HUDEP-2 (cell line): ENCODE measurements around the gene NOX5.

Experiments
- DNase-seq, 76 experiments: peaks; one replicate each; lab custom pipeline; 2025; ENCODE audit not compliant: unreplicated experiment in 76 of 76; lab: John Stamatoyannopoulos, UW

The NOX5 gene

DNA sequence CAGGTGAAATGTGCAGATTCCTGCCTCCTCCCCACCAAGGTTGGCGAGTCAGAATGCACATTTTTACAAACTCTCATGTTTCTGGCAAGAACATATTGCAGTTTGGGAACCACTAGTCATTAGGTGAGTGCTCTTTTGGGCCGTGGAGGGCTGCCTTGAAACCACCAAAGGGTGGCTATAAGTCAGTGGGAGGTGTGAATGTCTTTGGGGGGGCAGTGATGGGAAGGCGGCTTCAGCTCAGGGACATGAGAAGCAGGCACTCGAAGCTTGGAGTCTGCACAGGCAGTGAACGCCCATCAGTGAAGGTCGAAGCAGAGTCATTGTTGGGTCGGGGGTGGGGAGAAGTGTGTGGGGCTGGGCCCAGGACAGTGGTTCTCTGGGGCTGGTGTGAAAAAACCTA is 1.1 kb downstream of the NOX5 start:
- no peak for DNase-seq

DNA sequence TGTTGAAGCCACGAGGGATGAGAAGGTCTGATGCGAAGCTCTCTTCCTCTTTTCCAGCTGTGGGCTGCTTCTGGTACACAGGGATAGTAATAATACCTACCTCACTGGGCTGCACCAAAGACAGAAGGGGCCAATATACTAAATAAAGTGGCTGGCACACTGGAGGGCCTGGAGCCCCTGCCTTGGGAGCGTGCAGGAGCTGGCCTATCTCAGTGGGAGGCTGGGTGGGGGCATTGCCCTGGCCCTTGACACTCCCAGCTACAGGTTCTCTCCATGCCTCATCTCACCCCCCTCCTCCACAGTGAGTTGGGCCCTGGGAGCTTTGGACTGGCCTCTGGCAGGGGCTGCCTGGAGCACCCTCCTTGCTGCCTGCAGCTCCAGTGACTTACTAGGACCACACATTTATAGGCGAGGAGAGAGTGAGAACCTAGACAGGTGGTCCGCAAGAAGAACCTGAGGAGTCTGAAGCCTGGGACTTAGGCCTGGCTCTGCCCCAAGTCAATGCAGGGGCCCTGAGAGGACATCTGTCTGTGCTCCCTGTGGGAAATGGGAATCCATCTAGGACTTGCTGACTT is 1.6 kb downstream of the NOX5 start:
- DNase-seq: no peak

GRCh38 chr15:69017978-69018377 is 3.5 kb downstream of the NOX5 start:
- no peak for DNase-seq

GRCh38 chr15:69018951-69019350 is 4.5 kb downstream of the NOX5 start:
- DNase-seq: no peak

DNA sequence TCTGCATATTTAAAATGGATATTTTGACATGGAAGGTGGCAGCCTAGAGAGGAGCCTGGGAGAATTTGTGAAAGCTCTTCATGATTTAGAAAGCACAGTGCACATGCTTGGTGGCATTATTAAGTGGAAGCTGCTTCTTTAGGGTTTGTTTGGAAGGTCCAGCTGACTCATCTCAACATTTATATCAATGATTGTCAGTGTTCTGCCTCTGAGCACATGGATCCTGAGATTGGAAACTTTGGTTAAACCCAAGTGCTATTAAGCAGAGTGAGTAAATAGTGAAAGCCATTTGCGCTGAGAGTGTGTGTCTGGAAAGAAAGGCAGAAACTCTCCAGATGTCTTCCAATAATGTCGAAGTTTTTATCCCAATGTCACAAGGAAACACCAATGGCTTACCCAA is 7.4 kb downstream of the NOX5 start:
- no peak for DNase-seq

DNA sequence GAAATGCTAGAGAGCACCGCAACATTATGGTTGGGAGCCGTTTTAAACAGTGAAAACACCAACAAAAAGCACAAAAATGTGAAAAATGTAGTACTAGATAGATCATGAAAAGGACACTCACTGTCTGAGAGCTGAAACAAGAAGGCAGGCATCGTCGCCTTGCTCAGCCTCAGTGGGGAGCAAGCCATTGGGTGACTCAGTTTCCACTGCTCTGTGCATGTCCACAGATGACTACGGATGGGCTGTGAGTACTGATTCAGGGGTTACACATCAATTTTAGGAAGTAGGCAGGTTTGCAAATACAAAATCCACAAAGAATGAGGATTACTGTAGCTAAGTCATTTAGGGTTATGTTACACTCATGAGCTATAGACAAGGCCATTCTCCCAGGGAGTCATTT is 10.8 kb downstream of the NOX5 start:
- DNase-seq: no peak

DNA sequence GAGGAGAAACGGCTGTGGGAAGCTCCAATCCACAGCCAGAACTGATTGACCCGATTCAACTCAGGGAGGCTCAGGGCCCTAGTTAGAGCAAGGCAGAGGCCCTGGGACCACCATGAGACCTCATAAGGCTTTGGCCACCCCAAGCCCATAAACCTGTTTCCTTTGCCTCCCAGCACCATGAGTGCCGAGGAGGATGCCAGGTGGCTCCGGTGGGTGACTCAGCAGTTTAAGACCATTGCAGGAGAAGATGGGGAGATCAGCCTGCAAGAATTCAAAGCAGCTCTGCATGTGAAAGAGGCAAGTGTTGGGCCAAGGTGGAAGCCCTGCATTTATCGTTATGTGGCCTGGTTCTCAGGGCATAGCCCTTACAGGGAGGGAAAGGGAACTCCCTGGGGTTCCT is 11.9 kb downstream of the NOX5 start:
- DNase-seq: no peak

- DNase-seq: no peak
Measured at GRCh38 chr15:69027976-69028518, 13.6 kb downstream of the NOX5 start.

- DNase-seq: peak in 60 of 76 experiments; percentile 5 to 69 (median 42)
Measured at GRCh38 chr15:69031013-69032001, 16.8 kb downstream of the NOX5 start.

GRCh38 chr15:69032031-69032430 is 17.5 kb downstream of the NOX5 start:
- no peak for DNase-seq

- DNase-seq: no peak
Measured at GRCh38 chr15:69032703-69033373, 18.3 kb downstream of the NOX5 start.

GRCh38 chr15:69034352-69034751 is 19.9 kb downstream of the NOX5 start:
- peak in 1 of 76 experiments; percentile 13 for DNase-seq

GRCh38 chr15:69035205-69035917 is 20.9 kb downstream of the NOX5 start:
- peak in 2 of 76 experiments; percentile 5 to 25 for DNase-seq

DNA sequence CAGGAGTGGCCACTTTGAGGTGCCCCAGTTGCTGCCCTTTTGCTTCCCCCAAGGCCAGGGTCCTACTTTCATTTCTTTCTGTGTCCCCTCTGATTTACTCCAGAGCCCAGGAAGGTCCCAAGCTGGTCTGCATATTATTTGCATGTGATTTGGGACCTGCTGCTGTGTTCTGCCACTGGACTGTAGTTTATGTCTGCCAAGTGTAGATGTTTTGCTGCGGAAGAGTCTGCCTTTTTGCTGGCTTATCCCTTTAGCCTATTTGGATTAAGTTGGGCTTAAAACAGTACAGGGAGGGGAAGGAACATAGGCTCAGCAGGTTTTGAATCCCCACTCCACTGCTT is 21.4 kb downstream of the NOX5 start:
- DNase-seq: no peak

DNA sequence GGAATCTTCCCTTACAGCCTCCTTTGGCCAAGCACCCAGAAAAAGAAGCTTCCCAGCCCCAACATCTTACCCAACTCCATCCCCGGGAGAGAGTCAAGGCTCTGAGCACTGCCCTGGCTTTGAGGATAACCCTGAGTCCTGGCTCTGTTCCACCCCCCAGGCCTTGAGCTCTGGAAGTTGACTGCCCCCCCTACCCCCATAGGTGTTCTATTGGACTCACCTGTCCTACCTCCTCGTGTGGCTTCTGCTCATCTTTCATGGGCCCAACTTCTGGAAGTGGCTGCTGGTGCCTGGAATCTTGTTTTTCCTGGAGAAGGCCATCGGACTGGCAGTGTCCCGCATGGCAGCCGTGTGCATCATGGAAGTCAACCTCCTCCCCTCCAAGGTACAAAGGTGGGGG is 22.3 kb downstream of the NOX5 start:
- DNase-seq: no peak

GRCh38 chr15:69037482-69037881 is 23.0 kb downstream of the NOX5 start:
- DNase-seq: no peak

DNA sequence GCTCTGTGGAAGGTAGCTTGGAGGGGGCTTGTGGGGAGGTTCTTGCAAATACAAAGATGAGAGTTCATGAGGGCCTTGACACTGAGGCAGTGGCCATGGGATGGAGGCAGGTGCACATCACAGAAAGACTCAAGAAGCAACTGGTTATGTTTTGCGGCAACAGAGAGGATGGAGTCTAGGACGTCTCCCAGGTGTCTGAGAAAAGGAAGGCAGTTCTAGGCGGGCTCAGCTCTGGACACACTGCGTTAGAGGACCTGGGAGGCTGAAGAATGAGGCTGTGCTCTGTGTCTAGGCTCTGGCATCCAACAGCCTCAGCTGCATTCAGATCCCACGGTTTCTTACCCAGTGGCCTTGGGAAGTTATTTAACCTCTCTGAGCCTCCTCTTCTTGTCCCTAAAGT is 23.5 kb downstream of the NOX5 start:
- DNase-seq: no peak

DNA sequence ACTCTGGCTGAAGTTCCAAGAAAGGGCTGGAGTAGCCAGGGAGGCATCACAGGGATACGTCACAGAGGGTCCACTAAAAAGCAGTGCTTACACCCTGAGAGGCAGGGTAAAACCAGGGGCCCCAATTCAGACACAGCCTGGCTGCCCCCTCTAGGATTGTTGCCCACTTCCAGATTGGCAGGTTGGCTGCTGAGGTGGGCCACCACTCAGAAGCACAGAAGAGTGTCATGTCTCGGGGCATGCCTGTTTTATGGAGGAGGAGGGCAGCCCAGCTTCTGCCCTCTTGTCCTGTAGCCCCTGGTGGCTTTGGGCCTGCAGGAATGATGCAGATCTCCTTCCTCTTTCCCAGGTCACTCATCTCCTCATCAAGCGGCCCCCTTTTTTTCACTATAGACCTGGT is 24.0 kb downstream of the NOX5 start:
- no peak for DNase-seq

DNA sequence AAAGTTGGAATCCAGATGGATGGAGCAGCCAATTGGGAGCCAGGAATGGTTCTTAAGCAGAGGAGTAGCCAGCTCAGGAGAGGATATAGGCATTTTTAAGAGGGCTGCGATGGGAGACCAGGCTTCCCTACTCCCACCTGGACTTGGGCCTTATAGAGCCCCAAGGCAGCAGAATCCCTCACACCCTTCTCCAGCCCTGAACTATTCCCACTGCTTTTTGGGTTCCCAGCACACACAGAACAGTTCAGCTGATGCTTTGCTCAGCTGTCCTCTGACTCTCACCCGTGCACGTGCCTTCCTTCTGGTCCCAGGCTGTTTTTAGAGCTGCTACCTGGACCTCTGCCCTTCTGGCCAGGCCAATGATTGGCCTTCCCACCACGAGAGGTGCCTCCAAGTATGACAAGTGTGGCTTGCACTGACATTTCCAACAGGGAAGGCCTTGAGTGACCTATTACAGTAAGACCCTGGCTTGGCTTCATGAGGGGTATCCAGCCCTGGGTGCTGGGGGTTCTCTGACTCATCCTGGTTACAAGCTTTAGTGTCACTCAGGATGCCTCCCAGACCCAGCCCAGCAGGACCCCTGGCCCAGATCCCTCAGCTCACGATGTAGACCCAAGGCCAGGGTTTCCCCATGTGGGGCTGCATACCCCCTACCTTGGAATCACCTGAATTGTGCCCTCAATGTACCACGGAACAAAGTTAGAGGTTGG is 25.2 kb downstream of the NOX5 start:
- DNase-seq: no peak

GRCh38 chr15:69042531-69042930 is 28.0 kb downstream of the NOX5 start:
- no peak for DNase-seq
